Type B pancreatic cell (in vitro differentiated cells): ENCODE measurements around the gene TEX14. TPM values are rescaled to one million over a fixed set of nuclear protein-coding genes. Genes with fewer than 3 reads are reported as not detected.
"Not testable (repeated sequence)": the region's sequence is repeated elsewhere in the genome, so short reads cannot be mapped to it uniquely, and the experiment has no call there.

Source experiments
- DNase-seq: peaks from one replicate; pipeline ENCODE4 v3.0.0; 2021; ENCODE audit warnings: mixed read lengths; ENCODE audit not compliant: unreplicated experiment; ENCODE audit errors: extremely low spot score
- H3K27ac Mint-ChIP-seq: 2 replicates; pipeline ENCODE4 v1.8.0; 2021; ENCODE audit warnings: mild to moderate bottlenecking, mixed read lengths
- H3K27me3 Mint-ChIP-seq: 2 replicates; pipeline ENCODE4 v1.8.0; 2021; ENCODE audit warnings: mixed read lengths
- H3K36me3 Mint-ChIP-seq: 2 replicates; pipeline ENCODE4 v1.8.0; 2021; ENCODE audit warnings: mixed read lengths
- H3K4me1 Mint-ChIP-seq: one replicate; pipeline ENCODE4 v1.8.0; 2021; ENCODE audit warnings: mixed read lengths; ENCODE audit not compliant: unreplicated experiment
- H3K4me3 Mint-ChIP-seq: 2 replicates; pipeline ENCODE4 v1.8.0; 2021; ENCODE audit warnings: mild to moderate bottlenecking, mixed read lengths
- H3K9me3 Mint-ChIP-seq: 2 replicates; pipeline ENCODE4 v1.8.0; 2021; ENCODE audit warnings: mixed read lengths
- total RNA-seq: library from RNA; stranded (reverse); gene quantifications from 2 replicates; pipeline ENCODE4 v1.2.1, GENCODE V29; 2021; ENCODE audit warnings: low replicate concordance
- TF ChIP-seq, protein P1 (sequence below): fragments of 200-600 bp; sonication (generic); conservative IDR thresholded peaks from 2 replicates; pipeline ENCODE4 v1.5.0; 2021; ENCODE audit warnings: antibody characterized with exemption, mild to moderate bottlenecking

Gene TEX14
- total RNA-seq, 1 donor from 2014 or later = 0.34 TPM

DNA sequence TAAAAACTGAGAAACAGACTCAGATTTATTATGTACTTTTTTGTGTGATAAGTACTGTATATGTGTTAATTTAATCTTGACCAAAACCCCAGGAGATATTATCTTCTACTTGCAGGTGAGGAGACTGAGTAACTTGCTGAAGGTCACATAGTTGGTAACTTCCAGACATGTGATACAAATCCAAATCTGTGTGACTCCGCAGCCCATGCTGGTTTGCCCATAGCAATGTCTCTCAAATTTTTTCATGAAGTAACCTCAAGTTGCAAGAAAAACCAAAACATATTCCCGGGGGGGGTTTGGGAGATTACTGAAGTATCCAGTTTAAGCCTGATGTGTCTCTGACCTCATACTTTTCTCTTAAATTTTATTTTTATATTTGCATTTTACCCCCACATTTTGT lies 3.3 kb downstream of the TEX14 start:
- no peak for DNase-seq
- peaks cover 8% of the 10 kb centered on the region for H3K4me1 Mint-ChIP-seq
- H3K4me3 Mint-ChIP-seq = no peak overlapping the region
- TF ChIP-seq, protein P1, sequence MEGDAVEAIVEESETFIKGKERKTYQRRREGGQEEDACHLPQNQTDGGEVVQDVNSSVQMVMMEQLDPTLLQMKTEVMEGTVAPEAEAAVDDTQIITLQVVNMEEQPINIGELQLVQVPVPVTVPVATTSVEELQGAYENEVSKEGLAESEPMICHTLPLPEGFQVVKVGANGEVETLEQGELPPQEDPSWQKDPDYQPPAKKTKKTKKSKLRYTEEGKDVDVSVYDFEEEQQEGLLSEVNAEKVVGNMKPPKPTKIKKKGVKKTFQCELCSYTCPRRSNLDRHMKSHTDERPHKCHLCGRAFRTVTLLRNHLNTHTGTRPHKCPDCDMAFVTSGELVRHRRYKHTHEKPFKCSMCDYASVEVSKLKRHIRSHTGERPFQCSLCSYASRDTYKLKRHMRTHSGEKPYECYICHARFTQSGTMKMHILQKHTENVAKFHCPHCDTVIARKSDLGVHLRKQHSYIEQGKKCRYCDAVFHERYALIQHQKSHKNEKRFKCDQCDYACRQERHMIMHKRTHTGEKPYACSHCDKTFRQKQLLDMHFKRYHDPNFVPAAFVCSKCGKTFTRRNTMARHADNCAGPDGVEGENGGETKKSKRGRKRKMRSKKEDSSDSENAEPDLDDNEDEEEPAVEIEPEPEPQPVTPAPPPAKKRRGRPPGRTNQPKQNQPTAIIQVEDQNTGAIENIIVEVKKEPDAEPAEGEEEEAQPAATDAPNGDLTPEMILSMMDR = no peak
- H3K27me3 Mint-ChIP-seq = no peaks in the 10 kb centered on the region
- H3K27ac Mint-ChIP-seq = no peak overlapping the region
- no peaks in the 10 kb centered on the region for H3K36me3 Mint-ChIP-seq
- no peaks in the 10 kb centered on the region for H3K9me3 Mint-ChIP-seq

DNA sequence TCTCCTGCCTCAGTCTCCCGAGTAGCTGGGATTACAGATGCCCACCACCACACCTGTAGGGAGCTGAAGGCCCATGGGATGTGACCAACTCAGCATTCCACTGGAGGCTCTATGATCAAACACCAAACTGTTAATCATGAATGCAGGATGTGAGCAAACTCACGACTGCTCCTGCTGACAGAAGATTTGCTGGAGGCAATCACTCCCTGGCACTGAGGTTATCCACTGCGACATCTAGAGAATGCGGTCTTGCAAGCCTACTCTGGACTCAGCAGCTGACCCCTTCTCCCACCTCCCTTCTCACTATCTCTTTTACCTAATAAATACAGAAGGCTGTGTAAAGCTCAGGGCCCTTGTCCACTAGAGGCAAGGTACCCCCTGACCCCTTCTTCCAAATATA lies 4.9 kb downstream of the TEX14 start:
- Mint-ChIP-seq H3K36me3 (no peaks in the 10 kb centered on the region), H3K27ac (peak overlapping the region; percentile 42), H3K27me3 (no peaks in the 10 kb centered on the region), H3K4me1 (no peaks in the 10 kb centered on the region), H3K4me3 (no peak overlapping the region), H3K9me3 (no peaks in the 10 kb centered on the region)
- no peak for DNase-seq
- TF ChIP-seq, protein P1 = no peak

DNA sequence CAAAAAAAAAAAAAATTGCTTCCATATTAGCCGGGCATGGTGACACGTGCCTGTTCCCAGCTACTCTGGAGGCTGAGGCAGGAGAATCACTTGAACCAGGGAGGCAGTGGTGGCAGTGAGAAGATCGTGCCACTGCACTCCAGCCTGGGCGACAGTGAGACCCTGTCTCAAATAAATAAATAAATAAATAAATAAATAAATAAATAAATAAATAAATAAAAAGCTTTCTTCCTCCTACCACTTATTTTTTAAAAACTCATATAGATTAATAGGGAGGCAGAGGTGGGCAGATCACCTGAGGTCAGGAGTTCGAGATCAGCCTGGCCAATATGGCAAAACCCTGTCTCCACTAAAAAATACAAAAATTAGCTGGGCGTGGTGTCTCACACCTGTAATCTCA lies 7.4 kb downstream of the TEX14 start:
- not testable (repeated sequence) for H3K4me1 Mint-ChIP-seq, H3K27ac Mint-ChIP-seq, H3K36me3 Mint-ChIP-seq, H3K27me3 Mint-ChIP-seq, H3K4me3 Mint-ChIP-seq, H3K9me3 Mint-ChIP-seq, DNase-seq

DNA sequence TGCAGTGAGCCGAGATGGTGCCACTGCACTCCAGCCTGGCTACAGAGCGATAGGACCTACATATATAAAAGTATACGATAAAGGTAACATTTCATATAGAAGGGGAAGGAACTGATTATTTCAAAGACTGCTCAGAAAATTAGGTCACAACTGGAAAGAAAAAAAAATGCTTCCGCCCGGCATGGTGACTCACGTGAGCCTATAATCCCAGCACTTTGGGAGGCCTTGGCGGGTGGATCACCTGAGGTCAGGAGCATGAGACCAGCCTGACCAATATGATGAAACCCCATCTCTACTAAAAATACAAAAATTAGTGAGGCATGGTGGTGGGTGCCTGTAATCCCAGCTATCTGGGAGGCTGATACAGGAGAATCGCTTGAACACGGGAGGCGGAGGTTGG lies 7.8 kb downstream of the TEX14 start:
- Mint-ChIP-seq H3K36me3 (no peaks in the 10 kb centered on the region), H3K4me3 (no peak overlapping the region), H3K4me1 (peaks cover 13% of the 10 kb centered on the region), H3K27ac (no peak overlapping the region), H3K9me3 (no peaks in the 10 kb centered on the region), H3K27me3 (no peaks in the 10 kb centered on the region)
- no peak for DNase-seq
- TF ChIP-seq, protein P1 = no peak

DNA sequence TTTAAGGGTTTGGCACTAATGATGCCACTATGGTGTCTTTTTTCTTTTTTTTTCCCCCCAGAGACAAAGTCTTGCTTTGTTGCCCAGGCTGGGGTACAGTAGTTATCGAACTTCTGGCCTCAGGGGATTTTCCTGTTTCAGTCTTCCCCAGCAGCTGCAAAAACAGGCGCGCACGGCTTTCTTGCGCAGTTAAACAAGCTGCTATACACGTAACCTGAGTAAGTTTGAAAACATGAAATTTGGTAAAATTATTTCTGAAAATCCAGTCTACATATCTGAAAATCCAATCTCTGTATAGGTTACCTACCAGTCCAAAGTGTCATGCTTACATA lies 11.8 kb downstream of the TEX14 start:
- H3K27ac Mint-ChIP-seq = peak overlapping the region; percentile 87
- no peak for DNase-seq
- H3K4me1 Mint-ChIP-seq = peaks cover 13% of the 10 kb centered on the region
- H3K4me3 Mint-ChIP-seq = peak overlapping the region; percentile 43
- no peaks in the 10 kb centered on the region for H3K27me3 Mint-ChIP-seq
- no peaks in the 10 kb centered on the region for H3K9me3 Mint-ChIP-seq
- TF ChIP-seq, protein P1 = no peak
- H3K36me3 Mint-ChIP-seq = no peaks in the 10 kb centered on the region

DNA sequence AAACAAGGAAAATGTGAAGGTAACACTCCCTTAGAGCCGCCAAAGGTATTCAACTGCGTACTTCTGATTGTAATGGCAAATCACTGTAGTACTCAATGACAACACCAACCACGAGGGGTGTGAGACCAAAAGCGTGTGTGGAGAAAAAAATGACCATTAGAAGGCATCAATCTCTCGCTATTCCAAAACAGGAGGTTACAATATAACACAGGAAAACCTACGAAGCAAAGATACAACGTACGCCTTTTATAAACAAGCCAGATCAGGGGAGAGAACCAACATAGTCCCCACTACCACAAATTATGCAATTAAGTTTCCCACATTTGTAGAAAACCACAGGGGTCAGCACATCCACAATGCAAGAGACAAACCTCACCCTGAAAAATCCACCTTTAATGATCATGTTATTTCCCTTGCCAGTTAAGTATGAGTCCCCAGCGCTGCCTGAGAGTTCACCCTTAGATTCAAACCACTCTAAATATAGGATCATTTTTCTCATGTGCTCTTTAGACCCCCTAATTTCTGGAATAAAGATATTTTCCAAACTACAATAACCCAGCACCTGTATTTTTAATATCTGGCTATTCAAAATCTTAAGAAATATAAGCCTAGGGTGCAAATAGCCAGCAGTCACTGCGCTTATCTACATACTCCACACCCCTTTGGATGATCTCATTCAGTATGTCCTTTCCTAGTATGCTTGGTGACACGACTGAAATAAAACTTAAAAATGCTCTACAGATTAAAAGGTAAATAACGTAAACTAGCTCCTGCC lies 12.4 kb downstream of the TEX14 start:
- TF ChIP-seq, protein P1 = no peak
- peak overlapping the region; percentile 43 for H3K4me3 Mint-ChIP-seq
- H3K4me1 Mint-ChIP-seq = peaks cover 13% of the 10 kb centered on the region
- peak overlapping the region; percentile 87 for H3K27ac Mint-ChIP-seq
- no peak for DNase-seq
- H3K27me3 Mint-ChIP-seq = no peaks in the 10 kb centered on the region
- no peaks in the 10 kb centered on the region for H3K9me3 Mint-ChIP-seq
- H3K36me3 Mint-ChIP-seq = no peaks in the 10 kb centered on the region

DNA sequence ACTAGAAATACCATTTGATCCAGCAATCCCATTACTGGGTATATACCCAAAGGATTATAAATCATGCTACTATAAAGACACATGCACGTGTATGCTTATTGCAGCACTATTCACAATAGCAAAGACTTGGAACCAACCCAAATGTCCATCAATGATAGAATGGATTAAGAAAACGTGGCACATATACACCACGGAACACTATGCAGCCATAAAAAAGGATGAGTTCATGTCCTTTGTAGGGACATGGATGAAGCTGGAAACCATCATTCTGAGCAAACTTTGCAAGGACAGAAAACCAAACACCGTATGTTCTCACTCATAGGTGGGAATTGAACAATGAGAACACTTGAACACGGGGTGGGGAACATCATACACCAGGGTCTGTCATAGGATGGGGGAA lies 13.6 kb downstream of the TEX14 start:
- H3K27me3 Mint-ChIP-seq, H3K4me3 Mint-ChIP-seq, DNase-seq, H3K36me3 Mint-ChIP-seq, H3K27ac Mint-ChIP-seq, H3K9me3 Mint-ChIP-seq: not testable (repeated sequence)
- peaks cover 13% of the 10 kb centered on the region for H3K4me1 Mint-ChIP-seq
